Vagina (tissue), 2 donors: Measurements from ENCODE around the gene RGS10.

Experiments
- CTCF ChIP-seq, 3 experiments: fragments of 450-650 bp in 2 of 3; fragments of 200-600 bp in 1 of 3; sonication (generic) in 1 of 3; IDR thresholded peaks; one replicate each; pipeline ENCODE4 v1.5.1; 2017 to 2019; ENCODE audit warnings: antibody characterized with exemption in 3 of 3, mild to moderate bottlenecking in 2 of 3, moderate library complexity in 2 of 3
- POLR2A ChIP-seq, 2 donors: fragments of 450-650 bp; IDR thresholded peaks; one replicate each; pipeline ENCODE4 v1.6.1; 2017; ENCODE audit warnings: antibody characterized with exemption in 2 of 2, mild to moderate bottlenecking in 2 of 2, moderate library complexity in 2 of 2
- POLR2AphosphoS5 ChIP-seq, 2 donors: sonication (generic); formaldehyde crosslinking; IDR thresholded peaks; one replicate each; pipeline ENCODE4 v1.9.0; 2017; ENCODE audit warnings: antibody characterized with exemption in 2 of 2, mild to moderate bottlenecking in 2 of 2, low read depth in 1 of 2; ENCODE audit not compliant: insufficient read depth in 1 of 2

DNA sequence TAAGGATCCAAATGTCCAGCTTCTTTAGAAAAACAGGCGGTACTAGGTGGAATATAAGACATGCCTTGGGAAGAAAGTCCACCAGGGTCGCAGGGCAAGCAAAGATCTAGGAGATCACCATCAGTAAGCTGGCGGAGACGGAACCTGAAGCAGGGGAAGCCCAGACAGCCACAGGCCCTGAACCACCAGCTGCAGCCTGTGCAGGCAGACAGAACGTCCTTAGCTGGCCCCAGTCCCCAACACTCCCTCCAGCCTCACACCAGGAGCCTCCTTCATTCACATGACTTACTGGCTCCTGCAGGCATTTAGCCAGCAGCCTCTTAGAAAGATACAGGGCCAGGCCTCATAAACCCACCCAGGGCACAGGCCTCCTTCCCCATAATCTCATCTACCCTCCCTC lies 17.4 kb downstream of the RGS10 start:
- no peak for TF ChIP-seq POLR2A (IDR thresholded peaks at IDR 0.05)
- no peak for TF ChIP-seq POLR2AphosphoS5 (IDR thresholded peaks at IDR 0.05; ENCODE audit: insufficient read depth in 1 of 2, low read depth in 1 of 2)
- TF ChIP-seq CTCF (IDR thresholded peaks at IDR 0.05): no peak
